Activated T-cell treated with anti-CD3 and anti-CD28 coated beads, Interleukin-2, amount 50 U/mL, for 48 hours (primary cell): ENCODE measurements around the gene VAV3.
"Not testable (repeated sequence)": the region's sequence is repeated elsewhere in the genome, so short reads cannot be mapped to it uniquely, and the experiment has no call there.

Source experiments
- DNase-seq, 2 experiments: peaks; one replicate each; pipeline ENCODE4 v3.0.0-alpha.2; 2020

Gene VAV3

DNA sequence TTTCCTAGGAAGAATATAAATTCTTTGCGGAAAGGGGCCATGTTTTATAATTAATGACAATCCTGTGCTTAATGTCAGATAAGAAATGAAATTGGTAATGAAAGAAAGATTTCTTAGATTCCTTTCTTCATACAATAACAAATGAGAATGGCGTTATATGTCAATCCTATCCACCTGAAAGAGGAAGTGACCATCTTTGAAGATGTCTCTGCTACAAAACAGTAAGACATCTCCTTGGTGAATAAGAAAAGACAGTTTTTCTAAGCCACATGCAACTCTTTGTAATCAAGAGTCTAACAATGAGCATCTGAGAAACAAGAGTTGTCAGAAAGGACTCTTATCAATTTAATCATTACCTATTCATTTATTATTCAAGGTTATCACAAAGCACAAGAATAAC lies 286.0 kb downstream of the VAV3 start:
- DNase-seq, result no peak

DNA sequence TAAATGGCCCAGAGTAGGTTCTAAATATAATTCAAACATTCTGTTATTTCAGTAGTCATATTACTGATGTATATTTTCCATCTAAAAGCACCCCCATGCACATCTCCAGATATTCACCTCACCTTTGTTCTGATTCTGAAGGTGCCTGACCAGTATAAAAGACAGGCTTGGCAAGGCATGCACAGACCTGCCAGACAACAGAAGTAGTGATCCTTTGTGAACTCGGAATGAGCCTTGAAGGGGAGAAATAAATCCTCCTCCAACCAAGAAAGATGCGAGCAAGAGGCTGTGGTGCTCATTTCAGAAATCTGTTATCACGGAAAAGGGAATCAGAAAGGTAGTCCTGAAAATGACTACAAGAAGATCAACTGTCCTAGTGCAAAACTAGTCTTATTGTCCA lies 287.3 kb downstream of the VAV3 start:
- DNase-seq, result no peak

DNA sequence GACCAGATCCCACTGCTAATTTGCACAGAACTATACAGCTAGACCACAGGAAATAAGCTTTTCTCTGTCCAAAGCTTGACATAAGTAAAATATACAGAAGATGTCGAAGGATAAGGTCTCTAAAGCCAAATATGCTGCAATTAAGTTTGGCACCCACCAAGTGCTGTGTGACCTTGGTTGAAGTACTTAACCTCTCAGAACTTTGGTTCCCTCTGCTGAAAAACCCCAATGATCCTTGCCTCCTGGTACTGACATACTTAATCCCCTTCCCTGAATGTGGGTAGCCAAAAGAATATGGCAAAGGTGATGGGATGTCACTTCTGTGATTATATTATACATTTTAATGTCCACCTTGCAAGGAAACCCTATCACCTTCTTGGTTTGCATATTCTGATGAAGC lies 290.5 kb downstream of the VAV3 start:
- DNase-seq, result no peak

DNA sequence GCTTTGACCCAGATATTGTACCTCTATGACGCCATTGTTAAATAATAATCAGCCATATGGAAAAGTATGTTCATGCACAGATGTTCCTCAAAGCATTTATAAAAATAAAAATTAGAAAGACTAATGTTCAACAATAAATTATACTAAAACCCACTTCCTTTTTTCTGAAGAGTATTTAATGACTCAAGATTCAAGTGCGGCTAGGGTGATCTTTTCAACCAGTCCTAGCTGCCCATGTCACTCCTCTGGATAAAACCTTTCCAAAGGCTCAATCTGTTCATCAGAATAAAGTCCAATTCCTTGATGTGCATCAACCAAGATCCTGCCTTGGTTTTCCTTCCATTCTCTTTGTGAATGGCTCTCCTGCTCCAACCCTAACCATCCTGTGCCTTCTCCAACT lies 292.0 kb downstream of the VAV3 start:
- DNase-seq, result no peak

DNA sequence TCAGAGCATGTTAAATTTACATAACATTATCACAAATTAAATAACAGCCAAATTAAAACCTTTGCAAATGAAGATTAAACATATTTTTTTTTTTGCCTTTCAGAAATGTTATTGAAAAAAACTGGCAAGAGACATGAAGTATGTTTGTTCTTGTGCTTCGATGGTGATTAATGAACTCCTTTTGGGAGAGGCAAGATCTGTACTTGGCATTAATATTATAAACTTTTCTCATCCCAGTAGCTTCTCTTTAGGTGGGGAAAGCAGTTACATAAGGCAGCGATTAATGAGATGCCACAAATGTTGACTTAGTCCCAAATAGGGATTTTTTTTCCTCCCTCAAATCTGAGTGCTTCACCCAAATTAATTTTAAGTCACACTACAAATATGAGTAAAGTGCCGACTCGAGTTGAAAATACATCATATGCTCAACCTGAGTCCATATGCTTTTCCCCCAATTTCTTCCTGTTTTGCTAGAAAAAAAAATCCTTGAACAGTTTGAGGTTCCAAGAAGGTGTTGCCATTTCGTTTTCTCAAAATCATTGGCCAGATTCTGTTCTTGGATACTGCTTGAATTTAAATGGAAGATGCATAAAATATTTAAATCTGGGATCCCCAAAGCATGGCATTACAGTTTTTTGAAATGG lies 294.5 kb downstream of the VAV3 start:
- no peak for DNase-seq

DNA sequence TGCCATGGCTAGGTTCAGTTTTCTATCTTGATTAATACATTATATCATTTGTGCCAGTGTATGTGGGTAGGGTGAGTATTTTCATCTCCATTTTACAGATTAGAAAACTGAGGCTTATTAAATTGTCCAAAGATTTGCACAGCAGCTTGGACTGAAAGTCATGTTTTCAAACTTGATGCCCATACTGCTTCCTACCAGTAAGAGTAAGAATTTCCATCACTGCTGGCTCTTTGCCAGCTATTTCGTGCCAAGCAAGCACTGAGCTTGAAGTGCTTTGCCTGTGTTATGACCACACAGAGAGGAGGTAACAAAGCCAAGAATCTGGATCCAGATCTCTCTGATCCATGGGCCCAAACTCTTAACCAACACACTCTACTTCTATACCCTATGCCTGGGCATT lies 295.0 kb downstream of the VAV3 start:
- DNase-seq, result no peak

DNA sequence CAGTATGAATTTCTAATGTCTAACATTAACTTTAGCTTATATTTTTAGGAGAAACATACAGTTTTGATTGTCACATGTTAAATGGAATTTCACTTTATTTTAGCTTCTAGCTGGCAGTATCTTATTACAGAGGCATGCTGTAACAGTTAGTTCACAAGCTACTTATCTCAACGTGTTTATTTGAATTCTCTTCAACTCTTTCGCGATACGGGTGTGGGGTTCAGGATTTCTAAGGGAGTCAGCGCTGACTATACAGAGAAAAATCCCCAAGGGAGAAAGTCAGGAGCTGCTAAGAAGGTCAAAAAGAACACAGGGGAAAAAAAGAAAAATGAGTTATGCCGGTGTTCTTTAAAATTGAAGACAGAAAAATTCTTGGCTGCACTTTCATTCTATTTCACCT lies 296.2 kb downstream of the VAV3 start:
- no peak for DNase-seq

DNA sequence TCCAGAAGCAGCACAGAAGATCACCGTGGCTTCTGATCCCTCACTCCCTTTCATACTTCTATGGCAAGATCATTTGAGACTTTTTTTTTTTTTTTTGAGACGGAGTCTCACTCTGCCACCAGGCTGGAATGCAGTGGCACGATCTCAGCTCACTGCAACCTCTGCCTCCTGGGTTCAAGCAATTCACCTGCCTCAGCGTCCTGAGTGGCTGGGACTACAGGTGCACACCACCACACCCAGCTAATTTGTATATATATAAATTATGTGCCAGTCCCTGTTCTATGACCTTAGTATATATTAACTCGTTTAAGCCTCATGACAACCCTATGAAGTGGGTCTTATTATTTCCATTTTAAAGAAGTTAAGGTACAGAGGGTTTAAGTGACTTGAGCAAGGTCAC lies 298.5 kb downstream of the VAV3 start:
- DNase-seq, result no peak

DNA sequence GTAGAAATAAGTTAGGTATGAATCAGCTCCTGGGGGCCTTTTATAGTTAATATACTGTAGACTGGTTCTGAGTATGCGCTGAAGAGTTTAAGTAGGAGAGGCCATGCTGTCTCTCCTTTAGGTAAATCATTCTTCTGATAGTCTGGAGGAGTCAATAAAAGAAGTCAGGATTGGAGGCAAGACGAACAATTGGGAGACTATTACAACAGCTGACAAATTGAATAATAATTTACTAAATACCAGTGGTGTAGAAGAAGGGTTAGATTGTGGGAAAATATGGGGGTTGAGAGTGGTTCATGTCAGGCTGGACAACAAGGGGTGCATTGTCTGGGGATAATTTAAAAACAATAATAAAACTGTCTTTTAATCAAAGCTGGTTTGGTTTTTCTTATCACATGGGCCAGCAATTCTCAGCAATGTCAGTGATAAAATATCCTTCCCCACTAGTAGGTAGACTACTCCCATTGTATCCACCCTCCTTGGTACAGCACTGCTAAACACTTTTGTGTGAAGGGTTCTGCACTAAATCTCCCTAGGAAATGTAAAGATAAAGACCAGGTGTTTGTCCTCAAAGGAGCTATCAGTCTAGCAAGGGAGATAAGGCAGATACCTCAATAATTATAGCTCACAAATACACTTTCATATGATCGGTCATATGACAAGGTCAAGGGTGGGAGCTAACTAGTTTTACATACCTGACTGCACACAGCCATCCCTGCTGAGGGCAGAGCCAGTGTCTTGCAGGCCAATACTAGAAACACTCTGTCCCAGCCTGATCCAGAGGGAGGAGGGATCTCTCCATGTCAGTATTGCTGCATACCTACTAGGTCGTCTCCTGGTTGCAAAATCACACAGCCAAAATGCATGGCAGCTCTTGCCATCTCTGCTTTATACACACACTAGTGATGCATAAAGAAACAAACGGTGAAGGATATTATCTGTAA lies 299.7 kb downstream of the VAV3 start:
- no peak for DNase-seq

DNA sequence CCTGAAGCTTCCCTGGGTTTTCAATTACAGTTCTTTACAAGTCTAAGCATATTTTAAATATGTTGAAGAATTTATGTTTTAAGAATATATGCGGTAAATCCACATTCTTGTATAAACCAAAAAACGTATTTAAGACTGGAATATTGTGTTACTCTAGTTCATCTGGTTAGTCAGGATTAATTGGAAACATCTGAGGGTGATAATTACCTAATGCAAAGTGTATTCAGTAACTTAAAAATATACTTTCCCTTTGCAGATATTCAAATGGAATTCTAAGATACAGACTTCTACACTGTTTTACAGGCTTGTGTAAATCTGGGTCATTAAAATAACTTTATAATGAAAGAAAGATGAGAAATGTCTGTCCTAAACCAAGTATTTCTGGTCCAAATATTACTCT lies 302.0 kb downstream of the VAV3 start:
- no peak for DNase-seq

DNA sequence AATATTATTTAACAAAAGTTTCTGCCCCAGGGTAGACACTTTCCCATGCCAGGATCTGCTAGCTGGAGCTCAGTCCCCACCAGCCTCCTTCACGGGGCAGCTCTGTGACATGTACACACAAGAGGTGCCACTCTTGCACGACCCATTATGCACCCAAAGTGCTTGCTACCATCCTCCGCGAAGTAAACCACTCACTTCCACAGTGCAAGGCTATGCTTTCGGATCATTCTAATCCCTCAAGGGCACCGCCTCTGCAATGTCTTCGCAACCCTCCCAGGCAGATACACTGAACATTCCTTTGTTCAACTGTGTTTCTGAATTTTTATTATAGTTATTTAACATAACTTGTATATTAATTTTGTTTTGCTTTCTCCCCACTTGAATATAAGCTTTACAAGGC lies 303.8 kb downstream of the VAV3 start:
- DNase-seq, result no peak

DNA sequence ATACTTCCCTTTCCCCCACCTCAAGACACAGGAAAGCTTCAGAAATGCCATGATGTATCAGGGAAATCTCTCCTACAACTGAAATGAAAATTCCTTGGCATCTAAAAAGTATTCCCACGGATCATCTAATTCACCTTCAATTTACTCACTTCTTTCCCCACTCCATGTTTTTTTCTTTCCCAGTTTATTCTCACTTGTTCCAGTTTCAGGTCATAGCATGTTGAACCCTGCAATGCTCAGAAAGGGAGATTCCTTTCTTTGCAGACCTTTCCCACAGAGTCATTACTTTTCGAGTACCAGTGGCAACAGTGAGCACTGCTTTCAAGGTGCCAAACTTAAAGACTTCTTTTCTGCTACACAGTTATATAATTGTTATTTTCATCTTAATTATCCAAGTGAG lies 305.0 kb downstream of the VAV3 start:
- no peak for DNase-seq

DNA sequence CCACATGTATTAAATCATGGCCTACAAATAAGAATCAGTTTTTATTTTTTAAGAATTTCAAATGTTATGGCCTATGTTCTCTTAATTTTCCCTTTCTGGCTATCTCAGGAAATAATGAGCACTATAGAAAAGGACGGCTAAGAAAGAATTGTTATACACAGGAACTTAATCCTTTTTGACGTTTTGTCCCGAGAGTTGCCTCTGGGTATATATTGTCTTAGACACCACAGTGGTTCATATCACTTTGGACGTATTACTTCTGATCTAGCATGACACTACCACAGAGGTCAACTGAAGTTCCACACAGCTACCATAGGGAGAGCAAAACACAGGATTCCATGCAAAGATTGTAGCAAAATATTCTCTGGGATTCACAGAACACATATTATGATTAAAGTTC lies 307.6 kb downstream of the VAV3 start:
- no peak for DNase-seq

DNA sequence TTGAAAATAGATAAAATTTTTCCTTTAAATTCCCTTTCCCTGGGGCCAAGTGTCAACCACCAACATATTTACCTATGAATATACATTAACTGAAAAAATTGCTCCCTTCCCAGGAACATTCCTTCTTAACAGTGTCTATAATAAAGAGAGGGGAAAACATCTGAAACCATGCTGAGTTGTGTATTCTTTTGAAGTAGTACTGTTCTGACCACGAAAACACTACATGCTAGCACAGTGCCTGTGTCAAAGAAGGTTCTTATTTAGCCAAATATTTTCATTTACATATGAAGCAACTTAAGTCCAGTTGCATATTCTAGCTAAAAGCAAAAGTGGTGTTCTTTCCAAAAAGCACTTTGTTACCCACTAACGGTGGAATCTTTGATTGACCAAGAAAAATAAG lies 311.2 kb downstream of the VAV3 start:
- DNase-seq, result no peak

DNA sequence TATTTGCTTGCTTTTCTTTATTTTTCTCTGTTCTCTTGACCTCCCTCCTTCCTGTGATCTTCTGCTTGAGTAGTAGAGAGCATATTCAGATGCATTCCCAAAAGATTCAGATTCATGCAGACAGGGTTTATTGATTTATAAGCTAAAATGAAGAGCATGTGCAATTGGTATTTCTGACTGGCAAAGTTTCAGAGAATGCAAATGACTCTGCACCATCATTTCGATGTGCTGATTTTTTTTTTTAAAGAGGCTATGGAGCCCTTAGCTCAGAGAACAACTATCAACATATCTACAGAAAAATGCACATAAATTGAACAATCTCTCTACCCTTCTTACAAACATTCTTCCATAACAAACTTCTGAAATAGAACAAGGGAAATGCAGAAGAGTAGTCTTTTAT lies 312.0 kb downstream of the VAV3 start:
- DNase-seq, result no peak

DNA sequence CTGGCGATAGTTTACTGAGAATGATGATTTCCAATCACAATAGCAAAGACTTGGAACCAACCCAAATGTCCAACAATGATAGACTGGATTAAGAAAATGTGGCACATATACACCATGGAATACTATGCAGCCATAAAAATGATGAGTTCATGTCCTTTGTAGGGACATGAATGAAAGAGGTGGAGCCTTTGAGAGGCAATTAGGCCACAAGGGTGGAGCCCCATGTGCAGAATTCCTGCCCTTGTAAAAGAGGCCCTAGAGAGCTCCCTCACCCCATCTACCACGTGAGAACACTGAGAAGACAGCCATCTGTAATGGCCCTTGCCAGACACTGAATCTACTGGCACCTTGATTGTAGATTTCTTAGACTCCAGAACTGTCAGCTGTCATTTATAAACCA lies 314.2 kb downstream of the VAV3 start:
- not testable (repeated sequence) for DNase-seq

DNA sequence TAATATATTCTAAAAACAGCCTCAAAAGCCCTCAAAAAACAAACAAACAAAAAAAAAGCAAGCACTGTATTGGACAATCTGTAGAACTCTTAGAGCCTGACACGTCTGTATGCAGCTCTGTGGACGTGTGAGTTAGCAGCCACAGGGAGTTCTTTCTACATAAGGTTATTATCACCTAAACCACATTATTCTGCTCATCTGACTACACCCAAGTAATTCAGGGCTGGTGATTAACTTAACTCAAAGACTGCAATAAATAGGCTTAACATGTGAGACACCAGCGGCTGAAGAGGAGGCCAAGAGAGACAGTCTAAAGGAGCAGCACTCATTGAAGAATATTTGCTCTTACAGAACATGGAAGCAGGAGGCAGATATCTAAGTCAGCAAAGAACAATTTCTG lies 316.0 kb downstream of the VAV3 start:
- DNase-seq, result no peak

DNA sequence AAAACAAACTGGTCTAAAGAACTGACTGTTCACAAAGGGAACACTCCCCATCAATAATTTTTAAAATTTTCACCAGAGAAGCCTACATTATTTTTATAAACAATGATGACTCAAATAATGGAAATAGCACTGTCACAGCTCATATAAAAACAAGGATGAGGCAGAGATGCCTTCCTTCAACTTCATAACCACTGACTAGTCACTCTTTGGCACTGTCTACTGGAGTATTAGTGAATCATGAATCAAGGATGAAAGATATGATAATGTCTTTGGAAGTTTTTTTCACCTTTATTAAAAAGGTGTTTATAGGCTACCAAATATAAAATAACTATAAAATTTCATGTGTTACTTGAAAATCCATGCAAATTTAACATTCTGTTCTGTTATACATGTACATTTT lies 316.9 kb downstream of the VAV3 start:
- no peak for DNase-seq

DNA sequence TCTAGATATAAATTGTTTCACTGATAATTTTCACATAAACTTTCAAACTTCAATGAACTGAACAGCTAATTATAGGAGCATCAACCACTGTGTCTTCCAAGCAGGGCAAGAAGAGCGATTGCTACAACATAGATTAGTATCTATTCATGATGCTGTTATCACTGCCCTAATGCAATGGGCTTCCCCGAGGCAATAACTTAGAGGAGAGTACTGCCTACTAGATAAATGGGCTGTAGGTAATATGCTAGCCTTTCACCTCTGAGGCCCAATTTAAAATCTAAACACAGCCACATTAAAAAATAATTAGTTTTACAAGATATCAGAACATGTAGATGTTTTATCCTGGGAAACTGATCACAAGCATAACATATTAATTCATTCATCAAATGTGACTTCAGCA lies 318.0 kb downstream of the VAV3 start:
- no peak for DNase-seq

DNA sequence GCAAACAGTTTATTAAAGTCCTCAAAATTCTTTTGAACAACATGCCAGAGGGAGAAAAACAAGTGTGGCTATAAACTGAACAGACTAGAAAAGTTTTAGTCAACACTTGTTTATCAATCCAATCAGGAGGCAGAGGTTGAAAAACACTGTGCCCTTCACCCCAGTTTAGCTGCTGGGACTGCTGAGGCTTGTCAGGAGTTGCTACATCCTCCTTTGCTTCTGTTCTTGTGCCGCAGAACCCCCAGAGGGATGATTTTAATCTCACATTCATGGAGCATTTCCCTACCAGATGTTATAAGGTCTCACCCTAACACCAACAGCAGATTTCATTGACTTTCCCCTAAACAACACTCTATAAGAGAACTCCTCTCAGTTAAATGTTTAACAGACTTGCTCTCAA lies 321.2 kb downstream of the VAV3 start:
- DNase-seq, result no peak

DNA sequence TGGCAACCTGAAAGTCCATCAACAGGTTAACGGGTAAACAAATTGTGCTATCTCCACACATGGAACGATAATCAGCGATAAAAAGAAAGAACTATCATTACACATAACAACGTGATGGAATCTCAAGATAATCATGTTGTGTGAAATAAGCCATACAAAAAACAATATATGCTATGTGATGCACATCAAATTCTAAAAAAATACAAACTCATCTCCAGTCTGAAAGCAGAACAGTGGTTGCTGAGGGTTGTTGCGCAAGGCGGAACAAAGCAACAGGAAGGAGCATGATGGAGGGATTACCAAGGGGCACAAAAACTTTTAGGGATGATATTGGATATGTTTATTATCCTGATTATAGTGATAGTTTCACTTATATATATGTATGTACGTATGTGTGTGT lies 324.8 kb downstream of the VAV3 start:
- no peak for DNase-seq

DNA sequence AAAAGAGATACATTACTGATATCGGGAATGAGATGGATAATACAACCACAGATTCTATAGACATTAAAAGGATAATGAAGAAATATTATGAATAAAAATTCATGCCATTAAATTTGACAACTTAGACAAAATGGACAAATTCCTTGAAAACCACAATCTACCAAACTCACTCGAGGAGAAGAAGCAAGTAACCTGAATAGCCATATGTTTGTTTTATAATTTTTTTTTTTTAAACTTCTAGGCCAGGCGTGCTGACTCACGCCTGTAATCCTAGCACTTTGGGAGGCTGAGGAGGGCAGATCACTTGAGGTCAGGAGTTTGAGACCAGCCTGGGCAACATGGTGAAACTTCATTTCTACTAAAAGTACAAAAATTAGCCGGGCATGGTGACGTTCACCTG lies 327.9 kb downstream of the VAV3 start:
- DNase-seq, result no peak

DNA sequence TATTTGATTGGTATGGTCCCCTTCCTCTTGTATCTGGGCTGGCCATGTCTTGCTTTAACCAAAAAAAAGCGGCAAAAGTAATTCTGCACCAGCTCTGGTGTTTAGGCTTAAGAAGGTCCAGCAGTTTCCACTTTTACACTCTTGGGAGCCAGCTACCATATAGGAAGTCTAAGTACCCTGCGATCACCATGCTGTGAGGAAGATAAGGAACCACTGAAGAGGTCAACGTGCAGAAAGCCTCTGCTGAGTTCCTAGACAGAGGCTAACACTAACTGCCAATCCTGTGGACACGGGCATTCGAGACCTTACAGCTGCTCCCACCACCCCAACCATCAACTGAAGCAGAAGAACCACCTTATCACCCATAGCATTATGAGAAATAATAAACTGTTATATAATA lies 331.4 kb downstream of the VAV3 start:
- DNase-seq, result no peak

DNA sequence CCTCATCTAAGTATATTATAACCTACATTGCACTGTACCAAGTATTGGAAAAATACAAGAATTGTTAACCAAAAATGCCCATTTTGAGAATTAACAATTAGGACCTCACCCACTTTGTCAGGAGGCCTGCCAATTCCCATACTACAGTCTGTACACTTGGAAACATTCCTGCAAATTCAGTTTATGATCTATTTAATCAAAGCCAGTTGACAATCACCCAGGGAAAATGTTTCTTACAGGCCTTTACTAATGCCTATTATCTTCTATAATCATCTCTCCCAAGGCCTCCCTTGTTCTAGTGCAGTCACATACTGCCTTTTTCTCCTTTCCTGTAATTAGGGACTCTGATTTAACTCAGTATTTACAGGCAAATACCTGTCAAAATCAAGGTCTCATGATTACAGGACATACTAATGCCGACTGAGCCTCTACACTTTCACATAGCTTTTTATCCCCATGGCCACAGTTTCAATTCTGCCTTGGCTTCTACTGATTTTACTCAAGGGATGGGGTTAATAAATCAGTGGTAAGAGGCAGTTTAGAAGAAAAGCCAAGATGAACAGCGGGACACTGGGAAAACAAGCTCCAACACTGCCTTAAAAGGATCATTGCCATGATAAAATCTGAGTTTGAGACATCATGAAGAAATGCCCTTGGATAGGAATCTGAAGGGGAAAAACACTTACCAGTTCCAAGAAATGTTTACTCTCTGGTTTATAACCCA lies 338.7 kb downstream of the VAV3 start:
- DNase-seq, result no peak
